Osteocyte (in vitro differentiated cells): ENCODE data around the gene ZFP57. TPM values are rescaled to one million over a fixed set of nuclear protein-coding genes. Genes with fewer than 3 reads are reported as not detected.

ENCODE experiments used
- DNase-seq: peaks from one replicate; pipeline ENCODE4 v3.0.0; 2021; ENCODE audit warnings: mixed read lengths; ENCODE audit not compliant: unreplicated experiment; ENCODE audit errors: extremely low spot score
- H3K27ac Mint-ChIP-seq: one replicate; pipeline ENCODE4 v1.8.0; 2021; ENCODE audit warnings: mild to moderate bottlenecking, mixed read lengths; ENCODE audit not compliant: unreplicated experiment
- H3K27me3 Mint-ChIP-seq: one replicate; pipeline ENCODE4 v1.8.0; 2021; ENCODE audit warnings: mixed read lengths; ENCODE audit not compliant: unreplicated experiment
- H3K36me3 Mint-ChIP-seq: one replicate; pipeline ENCODE4 v1.8.0; 2021; ENCODE audit warnings: mixed read lengths; ENCODE audit not compliant: unreplicated experiment
- H3K4me1 Mint-ChIP-seq: one replicate; pipeline ENCODE4 v1.8.0; 2021; ENCODE audit warnings: mixed read lengths; ENCODE audit not compliant: unreplicated experiment
- H3K4me3 Mint-ChIP-seq: one replicate; pipeline ENCODE4 v1.8.0; 2021; ENCODE audit warnings: mild to moderate bottlenecking, moderate library complexity, mixed read lengths; ENCODE audit not compliant: unreplicated experiment
- H3K9me3 Mint-ChIP-seq: one replicate; pipeline ENCODE4 v1.8.0; 2021; ENCODE audit warnings: mixed read lengths; ENCODE audit not compliant: unreplicated experiment
- long read RNA-seq: library from polyadenylated mRNA; unstranded; transcript quantifications from one replicate; pipeline ENCODE4 v2.0.0, GENCODE V29; 2021
- total RNA-seq: library from RNA; stranded (reverse); gene quantifications from 2 replicates; pipeline ENCODE4 v1.2.1, GENCODE V29; 2021
- TF ChIP-seq, protein P1 (sequence below): fragments of 200-600 bp; sonication (generic); IDR thresholded peaks from 2 replicates; pipeline ENCODE4 v1.5.0; 2021; ENCODE audit warnings: antibody characterized with exemption, mild to moderate bottlenecking, moderate library complexity

ZFP57 gene
- total RNA-seq, result not detected in 2 replicates
- long read RNA-seq, result 0 reads

GRCh38 chr6:29680904-29681303 lies at the start of gene ZFP57:
TSS of gene ZFP57 (minus strand) at chr6:29681152. CDS start at chr6:29677003, 4,149 bp downstream.
- Mint-ChIP-seq H3K4me1 (peaks cover 21% of the 10 kb centered on the region), H3K27ac (no peak within 1 kb of the TSS), H3K9me3 (no peaks in the 10 kb centered on the region), H3K4me3 (no peak within 1 kb of the TSS), H3K27me3 (peaks cover 12% of the 10 kb centered on the region), H3K36me3 (no peaks in the 10 kb centered on the region)
- no peak for DNase-seq
- TF ChIP-seq, protein P1, sequence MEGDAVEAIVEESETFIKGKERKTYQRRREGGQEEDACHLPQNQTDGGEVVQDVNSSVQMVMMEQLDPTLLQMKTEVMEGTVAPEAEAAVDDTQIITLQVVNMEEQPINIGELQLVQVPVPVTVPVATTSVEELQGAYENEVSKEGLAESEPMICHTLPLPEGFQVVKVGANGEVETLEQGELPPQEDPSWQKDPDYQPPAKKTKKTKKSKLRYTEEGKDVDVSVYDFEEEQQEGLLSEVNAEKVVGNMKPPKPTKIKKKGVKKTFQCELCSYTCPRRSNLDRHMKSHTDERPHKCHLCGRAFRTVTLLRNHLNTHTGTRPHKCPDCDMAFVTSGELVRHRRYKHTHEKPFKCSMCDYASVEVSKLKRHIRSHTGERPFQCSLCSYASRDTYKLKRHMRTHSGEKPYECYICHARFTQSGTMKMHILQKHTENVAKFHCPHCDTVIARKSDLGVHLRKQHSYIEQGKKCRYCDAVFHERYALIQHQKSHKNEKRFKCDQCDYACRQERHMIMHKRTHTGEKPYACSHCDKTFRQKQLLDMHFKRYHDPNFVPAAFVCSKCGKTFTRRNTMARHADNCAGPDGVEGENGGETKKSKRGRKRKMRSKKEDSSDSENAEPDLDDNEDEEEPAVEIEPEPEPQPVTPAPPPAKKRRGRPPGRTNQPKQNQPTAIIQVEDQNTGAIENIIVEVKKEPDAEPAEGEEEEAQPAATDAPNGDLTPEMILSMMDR, result no peak

DNA sequence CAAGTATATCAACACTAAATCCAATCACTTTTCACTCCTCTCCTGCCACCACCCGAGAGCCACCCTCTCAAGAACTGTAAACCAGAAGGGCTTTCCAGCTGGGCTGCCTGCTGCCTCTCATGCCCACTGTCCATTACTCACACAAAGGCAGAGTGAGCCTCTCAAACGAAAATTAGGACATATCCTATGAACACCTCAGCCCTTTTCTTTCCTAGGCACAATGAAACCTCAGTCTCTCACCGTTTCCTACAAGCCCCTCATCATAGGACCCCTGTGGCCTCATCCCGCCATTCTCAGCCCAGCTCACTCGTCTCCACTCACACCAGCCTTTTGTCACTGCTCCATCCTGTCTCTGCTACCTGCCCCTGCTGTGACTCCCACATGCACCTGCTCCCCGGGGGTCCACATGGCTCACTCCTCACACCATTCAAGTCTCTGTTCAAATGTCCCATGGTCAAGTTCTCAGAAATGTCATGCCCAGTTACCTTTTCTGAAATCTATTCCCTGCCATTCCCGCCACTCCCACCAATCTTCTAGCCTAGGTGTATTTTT lies 49.7 kb upstream of the ZFP57 start:
- H3K4me3 Mint-ChIP-seq, result no peak overlapping the region
- TF ChIP-seq, protein P1, result no peak
- no peaks in the 10 kb centered on the region for H3K4me1 Mint-ChIP-seq
- DNase-seq, result no peak
- peaks cover 2% of the 10 kb centered on the region for H3K36me3 Mint-ChIP-seq
- H3K9me3 Mint-ChIP-seq, result no peaks in the 10 kb centered on the region
- H3K27ac Mint-ChIP-seq, result no peak overlapping the region
- H3K27me3 Mint-ChIP-seq, result peaks cover 27% of the 10 kb centered on the region

- Mint-ChIP-seq H3K36me3 (peaks cover 2% of the 10 kb centered on the region), H3K9me3 (no peaks in the 10 kb centered on the region), H3K27ac (no peak overlapping the region), H3K4me3 (no peak overlapping the region), H3K4me1 (no peaks in the 10 kb centered on the region), H3K27me3 (peaks cover 25% of the 10 kb centered on the region)
- DNase-seq, result no peak
- TF ChIP-seq, protein P1, result no peak
These were observed 48.9 kb upstream of the ZFP57 start for GRCh38 chr6:29729774-29730328.

GRCh38 chr6:29728875-29729270 lies 47.9 kb upstream of the ZFP57 start:
- TF ChIP-seq, protein P1, result no peak
- no peak overlapping the region for H3K27ac Mint-ChIP-seq
- no peak overlapping the region for H3K4me3 Mint-ChIP-seq
- no peak for DNase-seq
- H3K4me1 Mint-ChIP-seq, result peaks cover 2% of the 10 kb centered on the region
- peaks cover 18% of the 10 kb centered on the region for H3K27me3 Mint-ChIP-seq
- H3K36me3 Mint-ChIP-seq, result no peaks in the 10 kb centered on the region
- H3K9me3 Mint-ChIP-seq, result no peaks in the 10 kb centered on the region

DNA sequence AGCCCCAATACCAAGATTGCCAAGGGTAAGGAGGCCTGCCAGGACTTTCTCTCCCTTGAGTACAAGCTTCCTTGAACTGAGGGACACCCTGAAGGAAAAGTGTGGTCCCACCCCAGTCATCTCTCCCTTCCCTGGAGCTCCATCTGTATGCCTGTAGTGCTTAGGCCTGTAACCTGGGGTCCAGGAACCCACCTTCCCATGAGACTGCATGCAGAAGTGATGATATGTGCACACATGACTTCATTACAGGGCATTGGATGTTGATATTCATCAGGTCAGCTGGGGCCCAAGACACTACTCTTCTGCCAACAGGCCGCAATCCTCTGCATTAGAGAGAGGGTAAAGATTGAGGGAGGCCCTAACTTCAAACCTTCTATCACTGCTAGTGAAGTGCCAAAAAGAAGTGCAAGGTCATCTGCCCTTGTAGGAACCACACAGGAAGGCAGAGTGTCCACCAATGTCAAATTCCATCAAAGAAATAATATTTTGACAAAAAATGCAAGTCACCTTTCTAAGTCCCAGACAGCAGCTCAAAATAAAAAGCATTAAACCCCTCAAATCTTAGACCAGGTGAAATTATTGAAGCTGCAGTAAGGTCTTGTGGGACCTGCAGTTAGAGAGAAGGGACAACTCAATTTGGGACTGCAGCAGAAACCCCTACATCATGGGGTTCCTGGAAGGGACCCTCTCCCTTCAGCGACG lies 47.4 kb upstream of the ZFP57 start:
- TF ChIP-seq, protein P1, result no peak

More for the DNA sequence above, 47.4 kb upstream of the ZFP57 start:
- no peaks in the 10 kb centered on the region for H3K36me3 Mint-ChIP-seq
- H3K27ac Mint-ChIP-seq, result no peak overlapping the region
- H3K27me3 Mint-ChIP-seq, result peaks cover 18% of the 10 kb centered on the region
- no peak for DNase-seq
- no peaks in the 10 kb centered on the region for H3K9me3 Mint-ChIP-seq
- H3K4me1 Mint-ChIP-seq, result peaks cover 2% of the 10 kb centered on the region
- no peak overlapping the region for H3K4me3 Mint-ChIP-seq
